GM19240 (cell line): ENCODE data around the gene URAD.

ENCODE experiments used
- DNase-seq: peaks from one replicate; pipeline ENCODE4 v3.0.0; 2011; ENCODE audit warnings: low spot score; ENCODE audit not compliant: insufficient read length

URAD gene

GRCh38 chr13:27956576-27957300, 31.8 kb downstream of the URAD start:
- no peak for DNase-seq

GRCh38 chr13:27955014-27955591, 33.4 kb downstream of the URAD start:
- no peak for DNase-seq

GRCh38 chr13:27954406-27954851, 34.1 kb downstream of the URAD start:
- DNase-seq = no peak

- peak; percentile 65 for DNase-seq
These were observed 34.7 kb downstream of the URAD start for GRCh38 chr13:27953676-27954405.

- no peak for DNase-seq
These were observed 35.4 kb downstream of the URAD start for GRCh38 chr13:27952876-27953675.

GRCh38 chr13:27942972-27943371, 45.5 kb downstream of the URAD start:
- no peak for DNase-seq

- DNase-seq = no peak
These were observed 54.7 kb downstream of the URAD start for GRCh38 chr13:27933580-27934328.

- no peak for DNase-seq
These were observed 55.4 kb downstream of the URAD start for GRCh38 chr13:27933118-27933517.

GRCh38 chr13:27929868-27930267, 58.6 kb downstream of the URAD start:
- DNase-seq = no peak

GRCh38 chr13:27928805-27929753, 59.4 kb downstream of the URAD start:
- no peak for DNase-seq

- DNase-seq = no peak
These were observed 60.1 kb downstream of the URAD start for GRCh38 chr13:27928353-27928804.
